ENCODE results near the gene HBS1L. TPM values are rescaled to one million over a fixed set of nuclear protein-coding genes. Genes with fewer than 3 reads are reported as not detected.

HBS1L gene
- polyA plus RNA-seq, 3 donors: 16.0 to 48.9 (median 36.3) TPM

DNA sequence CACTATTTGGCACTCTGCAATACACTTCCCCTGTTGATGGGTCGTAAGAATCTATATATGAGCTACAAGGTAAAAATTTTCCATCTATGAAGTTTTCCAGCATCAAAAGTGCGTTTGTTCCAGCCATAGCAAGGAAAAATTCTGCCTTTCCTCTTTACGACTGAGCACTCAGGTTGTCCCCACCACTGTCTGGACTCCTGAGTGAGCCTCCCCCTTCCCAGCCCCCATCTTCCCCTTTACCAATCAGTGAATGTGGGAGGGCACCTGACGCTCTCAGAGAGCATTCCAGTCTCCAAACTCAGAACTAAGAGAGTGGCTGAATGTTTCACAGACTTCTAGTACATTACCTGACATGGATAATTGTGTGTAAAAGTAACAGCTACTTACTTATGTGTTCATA lies 104.7 kb downstream of the HBS1L start, which contains the start of gene ALDH8A1:
TSS of gene ALDH8A1 (minus strand) at position 175 of the 400 bp plus-strand sequence. CDS start at position 127, 48 bp downstream.
- no peak for TF ChIP-seq CTCF (IDR thresholded peaks at IDR 0.05)

DNA sequence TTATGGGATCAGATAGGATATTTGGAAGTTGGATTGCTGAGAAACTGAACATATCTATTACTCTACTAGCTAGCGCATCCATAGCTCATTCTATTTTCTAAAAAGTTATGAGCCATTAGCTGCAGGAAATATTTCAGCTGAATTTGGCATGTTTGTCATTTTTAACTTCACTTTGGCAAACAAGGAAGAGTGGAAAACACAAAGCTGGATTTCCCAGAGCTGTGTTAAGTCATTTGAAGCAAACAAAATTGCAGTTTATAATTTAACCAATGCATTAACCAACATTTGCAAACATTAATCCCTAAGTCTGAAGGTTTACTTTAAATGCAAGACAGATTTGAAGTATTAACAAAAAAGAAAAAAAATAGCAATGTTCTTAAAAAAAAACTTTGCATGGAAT lies 105.9 kb downstream of the HBS1L start:
- intact Hi-C loops (cut with micrococcal nuclease): loop anchor here in 1 of 2 donors (10.0 kb wide), 1 partner anchor 794 kb away; no protein-coding TSS in a partner anchor
- no CpG with 5 or more reads among the region's 1 CpG for WGBS (ENCODE audit: insufficient coverage)

More for the DNA sequence above, 104.7 kb downstream of the HBS1L start, which contains the start of gene ALDH8A1:
- Histone ChIP-seq H3K9ac (ENCODE audit: insufficient read depth, low read length, poor library complexity, severe bottlenecking) (no peak within 1 kb of the TSS), H3K9me3 (replicated peaks in 1 of 2; ENCODE audit: control insufficient read depth in 1 of 2, insufficient read depth in 1 of 2, low read length in 2 of 2) (no peaks in the 10 kb centered on the region), H3K79me2 (ENCODE audit: insufficient read depth, low read length) (no peaks in the 10 kb centered on the region), H3K36me3 (replicated peaks in 1 of 2; ENCODE audit: control insufficient read depth in 1 of 2, insufficient read depth in 2 of 2, low read length in 2 of 2) (no peaks in the 10 kb centered on the region), H3K4me2 (replicated peaks; ENCODE audit: extremely low read depth, low read length, poor library complexity, severe bottlenecking) (no peak within 1 kb of the TSS), H3K4me3 (replicated peaks in 1 of 3; ENCODE audit: low read depth in 2 of 3, low read length in 3 of 3) (no peak within 1 kb of the TSS), H3K27ac (ENCODE audit: low read depth in 1 of 2, low read length in 2 of 2) (no peak within 1 kb of the TSS), H2AFZ (ENCODE audit: insufficient read depth, low read depth, low read length, poor library complexity, severe bottlenecking) (no peak within 1 kb of the TSS), H4K20me1 (ENCODE audit: insufficient read depth, low read length) (no peaks in the 10 kb centered on the region), H3K27me3 (ENCODE audit: control insufficient read depth in 2 of 2, insufficient read depth in 2 of 2, low read length in 2 of 2) (no peaks in the 10 kb centered on the region), H3K4me1 (ENCODE audit: control insufficient read depth in 1 of 2, insufficient read depth in 2 of 2, low read length in 2 of 2) (no peaks in the 10 kb centered on the region)
- DNase-seq: no peak
- Mint-ChIP-seq H3K36me3 (no peaks in the 10 kb centered on the region), H3K27ac (no peak within 1 kb of the TSS), H3K27me3 (ENCODE audit: low read depth in 3 of 3) (peaks cover 0 to 3% (median 3%) of the 10 kb centered on the region in 3 donors), H3K4me3 (no peak within 1 kb of the TSS), H3K9me3 (peaks cover 0 to 2% (median 0%) of the 10 kb centered on the region in 7 donors), H3K4me1 (no peaks in the 10 kb centered on the region)
- intact Hi-C loops (cut with micrococcal nuclease): loop anchor here in 1 of 2 donors (10.0 kb wide), 1 partner anchor 795 kb away; no protein-coding TSS in a partner anchor
- WGBS (ENCODE audit: insufficient coverage): no CpG with 5 or more reads among the region's 4 CpGs

More for the DNA sequence above, 105.9 kb downstream of the HBS1L start:
- Mint-ChIP-seq H3K36me3 (no peaks in the 10 kb centered on the region), H3K9me3 (peaks cover 0 to 2% (median 0%) of the 10 kb centered on the region in 7 donors), H3K4me1 (no peaks in the 10 kb centered on the region), H3K27me3 (ENCODE audit: low read depth in 3 of 3) (peaks cover 0 to 3% (median 3%) of the 10 kb centered on the region in 3 donors), H3K27ac (no peak overlapping the region), H3K4me3 (no peak overlapping the region)
- no peak for TF ChIP-seq CTCF (IDR thresholded peaks at IDR 0.05)
- Histone ChIP-seq H2AFZ (ENCODE audit: insufficient read depth, low read depth, low read length, poor library complexity, severe bottlenecking) (no peak overlapping the region), H3K79me2 (ENCODE audit: insufficient read depth, low read length) (no peaks in the 10 kb centered on the region), H3K4me3 (replicated peaks in 1 of 3; ENCODE audit: low read depth in 2 of 3, low read length in 3 of 3) (no peak overlapping the region), H4K20me1 (ENCODE audit: insufficient read depth, low read length) (no peaks in the 10 kb centered on the region), H3K4me1 (ENCODE audit: control insufficient read depth in 1 of 2, insufficient read depth in 2 of 2, low read length in 2 of 2) (no peaks in the 10 kb centered on the region), H3K9me3 (replicated peaks in 1 of 2; ENCODE audit: control insufficient read depth in 1 of 2, insufficient read depth in 1 of 2, low read length in 2 of 2) (no peaks in the 10 kb centered on the region), H3K9ac (ENCODE audit: insufficient read depth, low read length, poor library complexity, severe bottlenecking) (no peak overlapping the region), H3K4me2 (replicated peaks; ENCODE audit: extremely low read depth, low read length, poor library complexity, severe bottlenecking) (no peak overlapping the region), H3K36me3 (replicated peaks in 1 of 2; ENCODE audit: control insufficient read depth in 1 of 2, insufficient read depth in 2 of 2, low read length in 2 of 2) (no peaks in the 10 kb centered on the region), H3K27ac (ENCODE audit: low read depth in 1 of 2, low read length in 2 of 2) (no peak overlapping the region), H3K27me3 (ENCODE audit: control insufficient read depth in 2 of 2, insufficient read depth in 2 of 2, low read length in 2 of 2) (no peaks in the 10 kb centered on the region)
- no peak for DNase-seq
